ENCODE data around the gene CCDC93.

GRCh38 chr2:117958186-117958585 lies 55.7 kb downstream of the CCDC93 start:
- TF ChIP-seq EZH2 (IDR thresholded peaks at IDR 0.05; ENCODE audit: insufficient read depth, poor library complexity, severe bottlenecking) = no peak
- TF ChIP-seq EZH2phosphoT487 (IDR thresholded peaks at IDR 0.05; ENCODE audit: insufficient read depth, low read depth) = no peak
